Breast epithelium (tissue), 3 donors: ENCODE measurements around the gene ASTL.

Experiments used
- POLR2AphosphoS5 ChIP-seq, 3 donors: sonication (generic); formaldehyde crosslinking; IDR thresholded peaks; one replicate each; pipeline ENCODE4 v1.6.1; 2017; ENCODE audit warnings: antibody characterized with exemption in 3 of 3
- TF ChIP-seq, protein P1 (sequence below), 3 donors: fragments of 450-650 bp; IDR thresholded peaks; one replicate each; pipeline ENCODE4 v1.5.1; 2016 to 2017; ENCODE audit warnings: antibody characterized with exemption in 3 of 3, mild to moderate bottlenecking in 3 of 3, moderate library complexity in 3 of 3

DNA sequence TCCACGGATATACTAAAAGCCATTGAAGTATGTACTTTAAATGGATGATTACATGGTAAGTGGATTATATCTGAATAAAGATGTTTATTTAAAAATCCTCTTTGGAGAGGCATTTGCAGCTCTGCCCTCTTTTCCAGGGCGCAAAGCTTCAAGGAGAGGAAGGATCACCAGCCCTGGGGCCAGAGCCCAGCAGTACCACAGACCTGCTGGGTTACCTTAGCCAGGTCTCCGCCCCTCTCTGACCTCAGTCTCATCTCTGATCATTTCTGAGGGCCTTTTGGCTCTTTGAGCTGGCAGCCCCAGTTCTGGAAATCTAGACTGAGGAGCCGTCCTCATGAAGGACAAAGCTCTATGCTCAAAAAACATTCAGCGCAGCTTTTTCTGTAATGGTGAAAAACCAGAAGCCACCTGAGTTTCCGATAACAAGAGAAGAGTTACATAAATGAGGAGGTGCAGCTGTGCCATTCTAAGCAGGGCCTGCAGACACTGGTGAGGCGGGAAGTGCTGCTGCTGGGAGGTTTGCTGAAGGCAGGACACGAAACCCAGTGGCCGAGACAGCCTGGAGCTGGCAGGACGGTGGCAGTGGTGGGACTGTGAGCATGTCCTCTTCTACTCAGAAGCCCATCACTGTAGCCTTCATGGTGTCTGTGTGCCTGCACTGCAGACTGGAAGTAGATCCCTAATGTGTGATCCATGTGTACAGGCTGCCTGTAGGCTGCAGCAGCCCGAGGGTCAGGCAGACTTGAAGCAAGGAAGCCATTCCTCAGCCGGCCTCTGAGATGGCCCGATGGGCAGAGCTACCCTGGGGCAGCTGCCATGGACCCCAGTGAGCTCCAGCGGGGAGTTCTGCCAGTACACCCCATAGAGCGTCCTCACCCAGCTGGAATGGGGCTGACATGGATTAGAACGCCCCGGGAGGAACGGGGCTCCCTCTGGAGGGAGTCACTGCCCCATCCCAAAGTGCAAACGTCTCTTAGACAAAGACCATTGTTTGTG lies 49.7 kb downstream of the ASTL start:
- TF ChIP-seq POLR2AphosphoS5 (IDR thresholded peaks at IDR 0.05) = no peak
- TF ChIP-seq, protein P1, sequence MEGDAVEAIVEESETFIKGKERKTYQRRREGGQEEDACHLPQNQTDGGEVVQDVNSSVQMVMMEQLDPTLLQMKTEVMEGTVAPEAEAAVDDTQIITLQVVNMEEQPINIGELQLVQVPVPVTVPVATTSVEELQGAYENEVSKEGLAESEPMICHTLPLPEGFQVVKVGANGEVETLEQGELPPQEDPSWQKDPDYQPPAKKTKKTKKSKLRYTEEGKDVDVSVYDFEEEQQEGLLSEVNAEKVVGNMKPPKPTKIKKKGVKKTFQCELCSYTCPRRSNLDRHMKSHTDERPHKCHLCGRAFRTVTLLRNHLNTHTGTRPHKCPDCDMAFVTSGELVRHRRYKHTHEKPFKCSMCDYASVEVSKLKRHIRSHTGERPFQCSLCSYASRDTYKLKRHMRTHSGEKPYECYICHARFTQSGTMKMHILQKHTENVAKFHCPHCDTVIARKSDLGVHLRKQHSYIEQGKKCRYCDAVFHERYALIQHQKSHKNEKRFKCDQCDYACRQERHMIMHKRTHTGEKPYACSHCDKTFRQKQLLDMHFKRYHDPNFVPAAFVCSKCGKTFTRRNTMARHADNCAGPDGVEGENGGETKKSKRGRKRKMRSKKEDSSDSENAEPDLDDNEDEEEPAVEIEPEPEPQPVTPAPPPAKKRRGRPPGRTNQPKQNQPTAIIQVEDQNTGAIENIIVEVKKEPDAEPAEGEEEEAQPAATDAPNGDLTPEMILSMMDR (IDR thresholded peaks at IDR 0.05) = no peak
